GM19239 (cell line): Measurements from ENCODE around the gene REEP6.
"Not testable (repeated sequence)": the region's sequence is repeated elsewhere in the genome, so short reads cannot be mapped to it uniquely, and the experiment has no call there.

ENCODE experiments used
- DNase-seq: peaks from one replicate; pipeline ENCODE4 v3.0.0; 2011; ENCODE audit warnings: low spot score; ENCODE audit not compliant: insufficient read length
- FAIRE-seq: peaks from 2 replicates; lab custom pipeline; 2011; peaks lifted over from hg19 to GRCh38; lab: Jason Lieb, UNC

The REEP6 gene

DNA sequence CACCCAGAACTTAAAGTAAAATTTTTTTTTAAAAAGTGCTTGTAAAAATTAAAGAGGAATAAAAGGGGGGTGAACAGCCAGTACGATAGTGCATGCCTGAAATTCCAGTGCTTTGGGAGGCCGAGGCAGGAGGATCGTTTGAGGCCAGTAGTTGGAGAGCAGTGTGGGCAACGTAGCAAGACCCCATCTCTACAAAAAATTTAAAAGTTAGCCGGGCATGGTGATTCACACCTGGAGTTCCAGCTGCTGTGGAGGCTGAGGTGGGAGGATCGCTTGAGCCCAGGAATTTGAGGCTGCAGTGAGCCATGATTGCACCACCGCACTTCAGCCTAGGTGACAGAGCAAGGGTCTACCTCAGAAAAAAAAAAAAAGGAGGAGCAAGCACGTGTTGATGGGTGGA, 14.0 kb downstream of the REEP6 start:
- no peak for FAIRE-seq

DNA sequence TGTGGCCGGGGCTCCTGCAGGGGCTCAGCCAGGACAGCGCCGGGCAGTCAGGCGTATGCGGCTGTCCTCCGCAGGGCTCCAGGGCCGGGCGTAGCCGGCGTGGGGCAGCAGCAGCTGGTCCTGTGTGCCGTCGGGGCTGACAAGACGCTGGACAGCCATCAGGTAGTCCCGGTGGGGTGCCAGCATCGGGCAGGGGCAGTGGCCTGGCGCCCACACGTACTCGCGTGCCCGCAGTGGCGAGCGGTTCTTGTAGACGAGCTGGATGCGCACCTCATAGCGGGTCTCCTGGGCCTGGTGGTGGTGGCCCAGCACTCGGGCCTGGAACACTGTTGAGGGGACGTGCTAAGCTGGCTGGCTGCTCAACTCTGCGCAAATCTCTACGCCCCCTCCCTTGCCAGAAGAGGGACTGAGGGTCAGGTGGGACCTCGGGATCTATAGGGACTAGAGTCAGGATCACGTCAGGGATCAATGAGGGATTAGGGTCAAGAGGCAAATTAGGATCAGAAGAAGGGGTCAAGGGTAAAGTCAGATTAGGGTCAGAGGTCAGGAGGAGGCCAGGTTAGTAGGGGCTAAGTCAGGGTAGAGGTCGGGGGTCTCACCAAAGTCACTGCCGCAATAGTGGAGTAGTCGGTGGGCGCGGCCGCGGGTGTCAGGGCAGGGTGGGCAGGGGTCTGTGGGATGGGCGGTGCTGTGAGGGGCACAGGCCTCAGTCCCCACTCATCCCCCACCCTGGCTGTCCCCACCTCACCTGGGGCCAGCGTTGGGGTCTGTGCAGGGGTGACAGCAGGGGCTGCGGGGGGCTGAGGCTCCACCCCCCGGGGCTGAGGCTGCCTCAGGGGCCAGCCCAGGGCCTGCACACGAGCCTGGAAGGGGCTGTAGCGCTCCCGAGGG, 15.3 kb downstream of the REEP6 start:
- FAIRE-seq (no peak), DNase-seq (no peak)

More for the DNA sequence above, 14.0 kb downstream of the REEP6 start:
- no peak for DNase-seq

DNA sequence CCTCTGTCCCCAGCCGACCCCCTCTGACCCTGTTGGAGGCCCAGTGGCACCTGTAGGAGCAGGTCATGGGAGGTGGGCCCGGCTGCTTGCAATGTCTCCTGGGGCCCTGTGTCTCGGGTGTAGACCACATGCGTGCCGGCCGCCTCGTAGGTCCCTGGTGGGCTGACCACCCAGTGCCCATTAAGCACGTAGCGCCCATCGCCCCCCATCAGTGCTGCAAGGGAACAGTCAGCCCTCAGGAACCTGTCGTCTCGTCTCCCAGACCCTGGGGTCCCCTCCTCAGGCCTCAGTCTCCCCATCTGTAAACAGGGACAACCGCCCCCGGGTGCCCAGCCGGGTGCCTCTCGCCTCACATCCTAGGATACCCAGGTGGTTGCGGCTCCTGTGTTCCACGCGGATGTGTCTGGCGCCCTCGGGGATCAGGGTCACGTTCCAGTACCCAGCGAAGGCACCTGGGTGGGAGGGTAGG, 16.2 kb downstream of the REEP6 start:
- no peak for DNase-seq
- no peak for FAIRE-seq

DNA sequence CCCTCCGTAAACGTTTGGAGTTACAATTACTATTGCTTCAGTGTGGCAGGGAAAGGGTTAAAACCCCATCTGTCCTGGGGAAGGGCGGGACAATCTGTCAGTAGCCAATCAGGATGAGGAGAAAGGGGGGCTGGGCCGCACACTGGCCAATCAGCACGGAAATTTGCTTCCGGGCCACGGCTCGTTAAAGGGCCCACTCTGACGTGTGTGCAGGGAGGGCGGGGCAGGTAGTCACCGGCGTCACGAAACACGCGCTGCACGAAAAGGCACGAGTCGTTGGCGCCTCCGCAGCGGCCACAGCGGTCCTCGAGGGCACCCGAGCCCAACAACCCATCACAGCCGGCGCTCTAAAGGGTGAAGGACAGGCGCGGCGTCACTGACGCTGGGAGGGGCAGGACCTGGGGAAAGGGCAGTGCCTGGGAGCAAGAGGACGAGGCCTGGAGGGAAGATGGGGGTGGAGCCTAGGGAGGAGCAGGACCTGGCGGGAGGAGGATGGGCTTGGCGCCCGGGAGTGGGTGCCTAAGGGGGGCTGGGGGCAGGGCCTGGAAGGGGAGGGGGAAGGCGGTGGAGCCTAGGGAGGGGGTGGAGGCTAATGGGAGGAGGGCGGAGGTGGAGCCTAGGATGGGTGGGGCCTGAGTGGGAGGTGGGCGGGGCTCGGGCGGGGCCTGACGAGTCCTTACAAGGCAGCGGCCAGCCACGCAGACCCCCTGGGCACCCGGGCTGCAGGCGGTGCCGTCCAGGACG, 17.0 kb downstream of the REEP6 start:
- DNase-seq (peak; percentile 93), FAIRE-seq (peak; percentile 83)

DNA sequence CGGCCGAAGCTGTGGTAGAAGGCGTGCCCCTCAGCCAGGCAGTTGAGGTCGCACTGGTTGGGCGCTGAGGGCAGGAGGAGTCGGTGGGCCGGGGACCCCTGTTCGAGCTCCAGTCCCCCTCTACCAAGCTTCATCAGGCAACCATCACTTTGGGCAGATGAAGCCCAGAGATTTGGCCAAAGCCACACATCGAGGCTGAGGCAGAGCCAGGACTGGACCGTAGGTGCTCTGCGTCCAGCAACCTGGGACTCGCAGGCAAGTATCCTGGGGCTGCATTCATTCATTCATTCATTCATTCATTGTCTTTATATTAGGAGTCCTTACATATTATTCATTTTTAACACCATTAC, 17.5 kb downstream of the REEP6 start:
- no peak for FAIRE-seq
- DNase-seq = no peak

DNA sequence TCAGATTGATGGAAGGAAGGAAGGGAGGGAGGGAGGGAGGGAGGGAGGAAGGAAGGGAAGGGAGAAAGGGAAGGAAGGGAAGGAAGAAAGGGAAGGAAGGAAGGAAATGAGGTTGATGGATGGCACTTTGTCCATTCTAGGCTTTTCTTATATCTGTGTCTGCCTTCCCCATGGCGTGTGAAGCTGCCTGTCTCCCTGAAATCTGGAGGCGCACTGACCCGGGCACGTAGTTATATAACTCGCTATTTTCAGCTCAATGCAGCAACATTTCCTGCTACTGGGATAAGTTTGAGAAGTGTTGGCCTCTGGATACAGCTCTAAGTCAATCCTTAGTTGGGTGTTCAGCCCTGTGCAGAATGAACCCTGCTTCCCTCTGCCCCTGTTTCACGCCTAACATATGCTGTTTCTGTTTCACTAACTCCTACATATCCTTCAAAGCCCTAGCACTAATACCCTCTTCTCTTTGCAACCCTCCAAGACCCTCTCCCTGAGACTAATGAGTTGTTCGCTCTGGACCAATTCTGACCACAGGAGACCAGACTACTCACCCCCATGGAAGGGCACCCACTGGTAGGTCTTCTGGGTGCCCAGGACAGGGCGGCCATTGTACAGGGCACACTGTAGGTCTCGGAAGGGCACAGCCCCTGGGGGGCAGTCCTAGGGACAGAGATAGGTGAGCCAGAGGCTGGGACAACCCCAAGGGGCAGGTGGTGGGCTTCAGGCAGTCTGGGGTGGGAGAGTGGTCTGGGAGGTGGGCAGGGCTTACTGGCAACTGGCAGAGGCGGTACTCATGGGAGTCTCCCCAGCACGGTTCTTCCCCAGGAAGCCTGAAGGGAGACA, 18.8 kb downstream of the REEP6 start:
- DNase-seq (no peak), FAIRE-seq (no peak)

DNA sequence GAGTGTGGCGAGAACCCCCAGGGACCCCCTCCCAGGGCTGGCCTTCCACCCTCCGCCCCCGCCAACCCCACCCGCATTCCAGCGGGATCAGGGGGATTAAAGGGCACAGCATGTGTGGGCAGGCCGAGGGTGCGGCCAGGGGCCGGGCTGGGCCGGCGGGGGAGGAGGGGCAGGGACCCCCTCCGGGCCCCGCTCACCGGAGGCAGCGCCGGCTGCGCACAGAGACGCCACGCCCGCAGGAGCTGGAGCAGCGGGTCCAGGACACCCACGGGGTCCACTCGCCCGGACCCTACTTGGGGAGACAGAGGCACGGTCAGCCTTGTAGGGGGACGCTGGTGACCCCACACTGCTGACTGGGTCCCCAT, 19.4 kb downstream of the REEP6 start:
- no peak for DNase-seq
- no peak for FAIRE-seq

DNA sequence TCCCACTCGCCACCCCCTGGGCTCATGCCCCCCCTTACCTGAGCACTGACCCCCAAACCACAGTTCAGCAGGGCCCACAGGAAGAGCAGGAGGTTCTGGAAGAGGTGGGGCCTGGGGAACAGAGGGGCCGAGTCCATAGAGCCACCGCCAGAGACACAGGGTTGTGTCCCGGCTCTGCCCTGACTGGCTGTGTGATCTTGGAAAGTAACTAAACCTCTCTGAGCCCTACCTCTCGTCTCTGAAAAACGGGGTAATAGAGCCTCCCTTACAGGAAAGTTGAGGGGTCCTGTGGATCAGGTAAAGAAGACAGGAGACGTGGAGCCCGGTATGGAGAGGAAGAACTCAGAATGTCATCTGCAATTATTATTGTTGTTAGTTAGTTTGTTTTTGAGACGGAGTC, 19.8 kb downstream of the REEP6 start:
- FAIRE-seq (no peak), DNase-seq (no peak)

DNA sequence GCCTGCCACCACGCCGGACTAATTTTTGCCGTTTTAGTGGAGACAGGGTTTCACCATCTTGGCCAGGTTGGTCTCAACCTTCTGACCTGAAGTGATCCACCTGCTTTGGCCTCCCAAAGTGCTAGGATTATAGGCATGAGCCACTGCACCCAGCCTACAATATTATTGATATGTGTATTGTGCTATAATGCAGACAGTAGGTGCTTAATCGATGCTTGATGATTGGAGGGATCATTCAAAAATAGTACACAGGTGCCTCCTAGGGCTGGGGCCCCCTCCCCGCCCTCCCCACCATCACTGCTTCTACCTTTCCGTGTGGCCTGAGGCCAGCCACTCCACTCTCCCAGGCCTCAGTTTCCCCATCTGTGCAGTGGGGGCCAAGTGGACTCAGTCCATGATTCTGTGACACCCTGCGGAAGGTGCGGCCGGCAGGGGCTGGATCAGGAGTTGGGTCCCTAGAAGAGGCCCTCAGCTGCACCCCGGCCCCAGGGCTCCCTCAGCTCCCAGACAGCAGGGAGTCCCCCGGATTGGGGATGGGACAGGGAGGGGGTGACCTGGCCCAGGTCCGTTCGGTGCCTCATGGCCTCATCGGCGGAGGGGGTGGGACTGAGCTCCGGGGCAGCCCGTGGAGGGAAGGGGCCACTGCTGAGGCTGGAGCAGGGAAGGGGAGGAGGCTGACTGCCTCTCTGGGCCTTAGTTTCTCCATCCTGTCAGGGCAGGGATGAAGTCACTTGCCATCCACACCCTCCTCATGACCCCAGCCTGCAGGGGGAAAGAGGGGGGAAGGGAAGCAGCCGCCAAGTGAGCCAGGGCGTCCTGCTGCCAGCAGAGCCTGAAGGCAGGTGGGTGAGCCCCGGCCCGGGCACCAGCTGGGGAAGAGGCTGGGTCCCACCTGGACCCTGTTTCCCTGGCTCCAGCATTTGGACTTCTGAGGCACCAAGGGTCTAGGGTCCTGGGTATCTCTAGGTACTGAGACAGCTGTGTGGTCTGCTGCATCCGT, 20.6 kb downstream of the REEP6 start:
- FAIRE-seq (no peak), DNase-seq (no peak)

DNA sequence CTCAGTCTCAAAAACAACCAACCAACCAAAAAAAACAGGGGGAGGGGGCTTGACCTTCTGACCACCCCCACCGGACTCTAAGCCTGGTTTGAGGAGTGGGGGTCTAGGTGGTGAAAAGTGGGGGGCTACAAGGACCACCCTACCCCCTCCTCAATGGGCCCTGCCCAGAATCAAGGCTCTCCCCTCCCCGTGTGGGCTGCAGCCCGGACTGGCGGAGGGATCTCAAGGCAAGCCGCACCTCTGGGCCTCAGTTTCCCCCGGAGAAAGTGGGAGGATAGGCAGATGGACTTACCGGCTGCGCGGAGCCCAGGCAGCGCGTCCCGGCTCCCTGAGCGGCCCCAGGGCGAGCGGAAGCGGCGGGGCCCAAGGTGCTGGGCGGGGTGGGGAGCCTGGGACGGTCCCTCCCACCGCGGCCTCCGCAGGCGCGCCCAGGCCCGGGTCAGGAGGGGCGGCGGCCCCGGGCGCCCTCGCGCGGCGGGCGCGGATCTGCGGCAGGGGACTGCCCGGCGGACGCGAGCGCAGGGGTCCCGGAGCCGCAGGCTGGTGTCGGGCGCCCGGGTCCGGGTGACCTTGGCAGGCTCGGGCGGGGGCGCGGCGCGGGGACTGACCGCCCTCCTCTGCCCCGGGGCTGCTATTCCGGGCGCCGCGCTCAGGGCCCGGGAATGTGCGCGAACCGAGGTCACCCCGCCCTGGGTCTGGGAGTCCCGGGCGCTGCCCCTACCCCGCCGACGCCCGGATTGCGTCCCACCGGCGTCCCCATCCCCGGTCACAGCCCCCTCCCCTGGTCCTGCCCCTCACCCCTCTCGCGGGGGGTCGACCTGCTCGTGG, 21.9 kb downstream of the REEP6 start, which contains the start of gene ADAMTSL5:
Gene ADAMTSL5 (minus strand): TSS at position 349 of the 828 bp plus-strand sequence. CDS start 2,076 bp downstream, outside the sequence.
- no peak for FAIRE-seq
- DNase-seq = peak; percentile 83

DNA sequence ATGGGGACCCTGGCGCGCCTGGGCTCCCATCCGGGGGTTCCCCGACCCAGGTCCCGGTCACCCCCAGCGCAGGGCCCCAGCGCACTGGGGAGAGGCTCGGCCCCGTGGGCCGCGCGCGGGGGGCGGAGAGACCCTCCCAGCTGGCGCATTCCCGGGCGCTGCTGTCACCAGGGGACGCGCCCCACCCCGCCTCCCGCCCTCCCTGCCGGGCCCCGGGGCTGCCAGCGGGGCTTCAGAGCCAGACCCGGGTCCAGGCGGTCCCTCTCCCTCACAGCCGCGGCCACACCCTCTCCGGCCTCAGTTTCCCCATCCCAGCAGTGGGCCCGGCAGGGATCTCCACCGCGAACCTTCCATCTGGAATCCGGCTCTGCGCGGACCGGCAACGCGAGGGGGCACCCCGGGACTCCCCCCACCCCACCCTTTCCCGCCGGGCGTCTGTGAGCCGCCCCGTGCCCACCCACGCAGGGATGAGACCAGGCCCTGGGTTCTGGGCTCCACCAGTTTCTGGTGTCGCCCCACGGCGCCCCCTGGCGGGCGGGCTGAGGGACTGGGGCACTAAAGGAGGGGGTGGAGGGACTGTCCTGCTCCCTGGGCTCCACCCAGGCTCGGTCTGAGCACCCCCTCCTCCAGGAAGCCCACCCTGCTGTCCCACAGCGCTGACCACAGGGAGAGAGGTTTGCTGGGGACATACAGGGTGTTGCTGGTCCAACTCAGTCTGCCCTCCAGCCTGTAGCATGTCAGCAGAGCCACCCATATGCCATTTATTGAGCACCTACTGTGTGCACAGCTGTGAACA, 22.7 kb downstream of the REEP6 start:
- peak; percentile 62 for DNase-seq
- FAIRE-seq = no peak

DNA sequence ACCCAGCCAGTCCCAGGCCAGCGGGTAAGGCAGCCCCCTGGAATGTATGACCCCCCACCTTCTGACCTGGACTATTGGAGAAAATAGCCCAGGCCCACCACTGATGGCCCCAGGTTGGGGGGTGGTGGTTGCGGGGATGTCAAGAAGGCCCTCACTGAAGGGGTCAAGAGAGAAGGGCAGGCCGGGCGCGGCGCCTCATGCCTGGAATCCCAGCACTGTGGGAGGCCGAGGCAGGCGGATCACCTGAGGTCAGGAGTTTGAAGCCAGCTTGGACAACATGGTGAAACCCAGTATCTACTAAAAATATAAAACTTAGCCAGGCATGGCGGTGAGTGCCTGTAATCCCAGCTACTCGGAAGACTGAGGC, 23.3 kb downstream of the REEP6 start:
- FAIRE-seq (no peak), DNase-seq (no peak)

DNA sequence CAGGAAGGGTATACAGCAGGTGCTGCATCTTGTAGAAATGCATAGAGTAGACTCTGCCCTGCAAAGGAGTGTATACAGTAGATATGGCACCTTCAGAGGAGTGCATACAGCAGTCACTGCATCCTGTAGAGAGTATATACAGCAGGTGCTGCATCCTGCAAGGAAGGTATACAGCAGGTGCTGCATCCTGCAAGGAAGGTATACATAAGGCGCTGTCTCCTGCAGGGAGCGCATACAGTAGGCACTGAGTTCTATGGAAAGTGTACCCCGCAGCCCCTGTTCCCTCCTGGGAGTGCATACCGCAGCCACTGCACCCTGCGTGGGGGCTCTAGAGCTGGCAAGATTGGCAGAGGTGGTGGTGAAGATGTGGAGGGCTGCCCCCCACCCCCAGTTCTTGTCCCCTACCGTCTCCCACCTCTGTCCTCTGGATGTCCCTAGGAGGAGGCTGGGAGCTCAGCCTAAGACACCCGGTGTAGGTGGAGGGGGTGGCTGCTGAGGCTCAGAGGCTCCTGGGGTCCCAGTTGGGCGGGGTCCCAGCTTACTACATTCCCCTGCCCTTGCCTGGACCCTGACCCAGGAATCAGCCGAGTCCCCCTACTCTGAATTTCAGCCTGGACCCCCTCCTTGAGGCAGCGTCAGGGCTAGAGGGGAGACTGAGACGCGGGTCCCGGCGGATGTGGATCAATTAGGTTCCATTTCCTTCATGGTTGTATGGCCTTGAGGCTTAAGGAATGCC, 24.2 kb downstream of the REEP6 start:
- DNase-seq = no peak
- FAIRE-seq = no peak

DNA sequence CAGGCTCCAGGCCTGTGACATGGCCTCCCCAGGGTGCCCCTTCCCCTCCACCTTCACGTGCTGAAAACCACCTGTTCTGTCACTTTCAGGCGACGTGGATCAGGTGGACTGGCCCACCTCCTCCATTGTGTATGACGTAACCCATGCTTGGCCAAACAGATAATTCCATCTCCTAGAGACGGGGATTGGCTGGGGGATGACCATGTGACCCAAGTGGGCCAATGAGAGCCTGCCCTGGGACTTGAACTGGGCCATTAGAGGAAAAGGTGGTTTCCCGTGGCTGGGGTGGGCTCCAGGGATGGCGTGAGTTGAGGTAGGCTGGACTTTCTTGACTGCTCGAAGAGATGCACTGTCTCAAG, 25.4 kb downstream of the REEP6 start:
- DNase-seq (no peak), FAIRE-seq (no peak)

DNA sequence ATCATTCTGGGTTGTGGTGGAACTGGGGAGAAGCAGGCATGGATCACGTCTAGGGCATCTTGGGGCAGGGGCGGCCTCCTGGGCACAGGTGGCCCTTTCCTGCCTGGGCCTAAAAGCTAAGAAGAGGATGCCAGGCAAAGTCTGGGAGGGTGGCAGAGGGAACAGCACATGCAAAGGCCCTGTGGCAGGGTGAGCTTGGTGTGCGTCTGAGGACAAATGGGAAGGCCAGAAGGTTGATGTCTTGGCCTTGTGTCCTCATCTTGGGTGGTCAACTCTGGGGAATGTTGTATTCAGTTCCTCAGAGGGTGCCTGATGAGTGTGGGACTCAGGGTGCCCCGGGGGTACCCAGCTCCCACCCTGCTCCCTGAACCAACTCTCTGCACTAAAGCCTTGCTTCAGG, 27.5 kb downstream of the REEP6 start:
- no peak for DNase-seq
- no peak for FAIRE-seq

DNA sequence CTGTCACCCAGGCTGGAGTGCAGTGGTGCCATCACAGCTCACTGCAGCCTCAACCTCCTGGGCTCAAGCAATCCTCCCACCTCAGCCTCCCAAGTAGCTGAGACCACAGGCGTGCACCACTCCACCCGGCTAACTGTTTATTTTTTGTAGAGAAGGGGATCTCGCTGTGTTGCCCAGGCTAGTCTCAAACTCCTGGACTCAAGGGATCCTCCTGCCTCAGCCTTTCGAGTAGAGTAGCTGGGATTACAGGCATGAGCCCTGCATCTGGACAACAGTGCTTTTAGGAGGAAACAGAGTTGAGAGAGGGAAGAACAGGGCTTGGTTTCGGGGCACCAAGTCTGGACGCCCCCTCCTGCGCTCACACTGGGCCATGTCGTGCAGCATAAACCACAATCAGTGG, 28.8 kb downstream of the REEP6 start:
- FAIRE-seq, DNase-seq: not testable (repeated sequence)

DNA sequence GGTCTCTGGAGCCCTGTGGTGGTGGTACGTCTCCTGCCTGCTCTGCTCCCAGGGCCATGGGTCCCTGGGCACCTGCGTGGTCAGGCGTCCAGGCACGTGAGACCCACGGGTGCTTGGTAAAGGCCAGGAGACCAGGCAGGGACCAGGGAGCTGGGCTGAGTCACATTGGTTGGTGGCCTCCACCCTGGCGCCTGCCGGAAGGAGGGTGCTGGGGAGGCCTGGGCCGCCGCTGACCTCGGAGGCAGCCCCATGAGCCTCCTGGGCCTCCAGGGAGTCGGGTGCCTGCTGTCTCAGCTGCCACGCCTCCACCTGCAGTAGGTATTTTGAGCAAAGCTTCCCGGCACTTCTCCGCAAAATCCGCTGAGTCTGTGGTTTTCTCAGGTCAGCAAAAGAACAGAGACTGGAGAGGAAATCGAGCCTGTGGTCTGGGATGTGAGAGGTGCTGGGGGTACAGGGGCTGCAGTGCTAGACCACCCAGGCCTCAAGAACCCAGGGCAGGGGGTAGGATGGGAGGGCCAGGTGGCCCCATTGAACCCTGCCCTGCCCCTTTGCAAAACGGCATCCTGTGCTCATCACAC, 29.3 kb downstream of the REEP6 start:
- DNase-seq = no peak
- FAIRE-seq = no peak
